Measurements from ENCODE around the gene MAL.

Gene MAL

DNA sequence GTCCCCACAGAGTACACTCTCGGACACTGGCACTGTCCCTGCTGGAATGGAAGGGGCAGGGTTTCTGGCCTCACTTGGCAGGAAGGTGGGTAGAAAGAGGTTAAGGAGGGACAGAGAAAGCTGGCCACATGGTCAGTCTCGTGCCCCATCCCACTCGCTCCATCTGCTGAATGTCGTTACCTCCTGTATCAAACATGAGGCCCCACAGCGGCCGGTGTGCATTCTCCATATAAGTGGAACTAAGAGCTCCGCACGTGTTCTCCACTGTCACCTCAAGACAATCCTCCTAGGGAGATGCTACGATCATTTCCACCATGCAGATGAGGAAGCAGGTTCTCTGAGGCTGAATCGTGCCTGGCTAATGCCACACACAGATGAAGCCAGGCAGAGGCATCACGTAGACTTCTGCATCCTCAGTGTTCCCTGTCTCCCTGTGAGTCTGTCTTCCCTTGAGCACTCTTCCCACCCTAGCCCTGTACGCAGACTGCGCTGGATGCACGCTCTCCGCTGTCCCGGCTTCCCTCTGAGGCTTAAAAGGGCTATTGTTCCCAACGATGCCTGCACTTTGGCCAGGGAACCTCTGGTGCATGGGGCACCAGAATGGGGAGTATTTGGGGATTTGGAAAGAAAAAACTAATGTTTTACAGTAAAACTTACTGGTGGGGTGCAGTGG, 35.1 kb downstream of the MAL start:
- DNase-seq: peak in 20 of 51 donors; percentile 23 to 74 (median 48)

- no peak for DNase-seq
Measured at GRCh38 chr2:95061119-95061512, 35.6 kb downstream of the MAL start.

- no peak for DNase-seq
Measured at GRCh38 chr2:95061601-95062183, 36.2 kb downstream of the MAL start.

- no peak for DNase-seq
Measured at GRCh38 chr2:95062242-95063085, 37.0 kb downstream of the MAL start.

- no peak for DNase-seq
Measured at GRCh38 chr2:95063086-95063958, 37.8 kb downstream of the MAL start.

DNA sequence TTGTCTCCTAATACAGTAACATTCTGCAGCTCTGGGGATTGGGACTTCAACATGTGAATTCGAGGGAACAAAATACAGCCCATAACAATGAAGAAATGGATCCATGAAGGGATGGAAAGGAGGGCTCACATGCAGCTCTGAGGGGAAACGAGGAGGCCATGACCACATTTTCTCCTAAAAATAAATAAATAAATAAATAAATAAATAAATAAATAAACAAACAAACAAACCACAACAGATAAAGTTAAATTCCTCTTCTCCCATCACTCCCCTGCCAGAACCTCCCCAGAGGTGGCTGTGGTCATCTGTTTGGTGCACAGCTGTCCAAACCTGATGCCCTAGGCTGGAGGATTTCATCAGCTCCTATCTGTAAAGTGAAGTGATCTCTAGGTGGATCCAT, 42.7 kb downstream of the MAL start:
- DNase-seq: no peak

- no peak for DNase-seq
Measured at GRCh38 chr2:95069465-95069864, 44.0 kb downstream of the MAL start.

DNA sequence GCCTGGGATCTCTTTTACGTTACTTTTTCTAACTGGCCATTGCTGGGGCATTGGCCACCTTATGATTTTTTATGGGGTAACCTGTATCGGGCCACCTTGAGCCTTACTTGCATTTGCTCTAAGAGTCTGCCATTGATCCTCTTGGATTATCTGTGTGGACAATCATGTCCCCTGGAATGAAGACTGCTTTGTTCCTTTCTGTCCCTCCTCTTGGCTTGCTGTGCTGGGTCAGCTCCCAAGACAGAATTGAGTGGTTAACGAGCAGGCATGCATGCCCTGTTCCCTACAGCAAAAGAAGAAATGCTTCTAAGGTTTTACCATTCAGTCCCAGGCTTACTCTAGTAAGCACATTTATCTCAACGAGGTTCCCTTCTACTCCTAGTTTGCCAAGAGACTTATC, 46.3 kb downstream of the MAL start:
- peak in 2 of 51 donors; percentile 44 to 49 for DNase-seq

DNA sequence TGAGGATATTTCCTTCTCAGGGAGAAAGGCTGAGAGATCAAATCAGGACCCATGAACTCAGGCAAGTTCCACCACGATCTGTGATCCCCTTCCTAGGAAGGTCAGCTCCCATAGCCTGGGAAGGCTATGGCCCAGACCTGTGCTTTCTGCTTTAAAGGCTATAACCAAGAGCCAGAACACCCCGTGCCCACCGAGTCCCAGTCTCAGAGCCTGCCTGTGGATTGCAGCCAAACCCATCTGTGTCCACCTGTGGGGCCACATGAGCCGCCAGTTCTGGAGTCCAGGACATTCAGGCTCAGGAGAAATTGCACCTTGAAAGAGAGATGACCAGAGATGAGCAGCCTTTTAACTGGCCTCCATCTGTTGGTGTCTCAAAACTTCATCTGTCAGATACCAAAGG, 46.9 kb downstream of the MAL start:
- DNase-seq: no peak

- DNase-seq: peak in 32 of 51 donors; percentile 40 to 88 (median 73)
Measured at GRCh38 chr2:95073856-95074662, 48.6 kb downstream of the MAL start.

DNA sequence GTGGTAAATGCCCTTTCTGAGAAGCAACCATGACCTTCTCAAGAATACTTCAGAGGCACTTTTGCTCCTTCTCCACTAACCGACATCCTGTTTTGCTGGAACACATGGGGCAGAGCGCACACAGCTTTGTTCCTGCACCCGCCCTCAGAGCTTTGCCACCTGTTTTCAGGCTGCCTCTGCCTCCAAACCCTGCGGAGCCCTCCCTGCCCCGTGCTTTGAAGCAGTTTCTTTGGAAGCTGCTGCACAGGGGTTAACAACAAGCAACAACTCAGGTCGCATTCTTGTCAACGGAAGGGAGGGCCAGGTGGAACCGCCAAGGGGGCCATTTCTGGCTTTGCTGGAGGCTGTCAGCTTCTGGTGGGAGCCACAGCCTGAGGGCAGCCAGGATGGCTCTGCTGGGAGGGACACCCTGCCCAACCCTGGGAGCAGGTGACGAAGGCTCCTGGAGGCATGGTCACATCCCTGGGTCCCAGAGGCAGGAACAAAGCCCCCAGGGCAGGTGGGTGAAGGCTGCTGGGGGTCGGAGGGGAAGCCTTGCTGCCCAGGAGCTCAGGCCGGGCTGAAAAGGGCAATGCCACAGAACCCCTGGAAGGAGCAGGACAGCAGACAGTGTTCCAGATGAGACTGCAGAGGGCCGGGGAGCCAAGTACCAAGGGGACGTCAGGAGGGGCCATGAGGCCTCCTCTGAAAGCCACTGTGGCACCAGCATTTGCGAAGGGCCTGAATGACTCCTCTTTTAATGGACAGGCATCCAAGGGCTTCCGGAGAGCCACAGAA, 49.3 kb downstream of the MAL start:
- DNase-seq: no peak

DNA sequence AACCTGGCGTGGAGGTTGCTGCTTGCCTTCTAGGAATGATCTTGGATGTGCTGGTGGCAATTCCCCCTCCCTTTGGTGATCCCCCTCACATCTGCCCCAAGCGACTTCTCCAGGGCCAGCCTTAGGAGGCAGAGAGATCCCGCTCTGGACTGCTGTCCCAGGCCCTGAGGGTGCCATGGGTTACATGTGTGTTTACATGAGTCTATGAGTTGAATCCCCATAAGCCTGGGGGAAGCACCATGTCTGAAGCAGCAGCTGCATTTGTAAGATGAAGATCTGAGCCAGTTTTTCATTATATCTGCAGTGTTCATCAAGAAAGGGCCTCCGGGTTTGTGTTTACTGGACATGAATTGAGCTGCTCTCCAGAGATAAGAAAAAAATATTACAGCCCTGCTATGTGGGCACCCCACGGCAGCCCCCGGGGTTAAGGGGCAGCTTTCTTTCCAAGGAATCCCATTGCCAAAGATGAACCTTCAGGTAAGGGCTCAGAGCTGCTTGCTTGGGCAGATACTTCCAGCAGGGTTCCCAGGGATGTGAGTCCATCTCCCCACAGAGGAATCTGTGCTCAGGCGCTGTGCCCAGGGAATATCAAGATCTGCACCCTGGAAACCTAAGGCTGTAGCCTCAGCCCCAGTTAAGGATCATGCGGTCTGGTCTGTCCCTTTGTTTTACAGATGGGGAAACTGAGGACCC, 50.1 kb downstream of the MAL start:
- no peak for DNase-seq

GRCh38 chr2:95076705-95077529, 51.4 kb downstream of the MAL start:
- peak in 34 of 51 donors; percentile 44 to 85 (median 66) for DNase-seq

DNA sequence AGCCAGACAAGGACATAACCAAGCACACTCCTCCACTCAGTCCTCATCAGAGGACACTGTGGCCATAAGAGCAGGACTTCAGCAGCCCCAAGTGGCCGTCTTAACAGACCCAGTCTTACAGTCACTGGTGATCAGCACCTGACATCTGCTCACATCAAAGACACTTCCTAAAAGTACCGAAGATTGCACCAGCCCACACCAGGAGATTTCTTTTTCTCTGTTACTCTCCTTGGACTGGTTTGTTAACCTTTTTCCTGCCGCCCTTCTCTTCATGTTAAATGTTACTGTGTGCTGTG, 52.0 kb downstream of the MAL start:
- DNase-seq: peak in 11 of 51 donors; percentile 25 to 56 (median 40)

- DNase-seq: no peak
Measured at GRCh38 chr2:95077861-95078603, 52.5 kb downstream of the MAL start.

DNA sequence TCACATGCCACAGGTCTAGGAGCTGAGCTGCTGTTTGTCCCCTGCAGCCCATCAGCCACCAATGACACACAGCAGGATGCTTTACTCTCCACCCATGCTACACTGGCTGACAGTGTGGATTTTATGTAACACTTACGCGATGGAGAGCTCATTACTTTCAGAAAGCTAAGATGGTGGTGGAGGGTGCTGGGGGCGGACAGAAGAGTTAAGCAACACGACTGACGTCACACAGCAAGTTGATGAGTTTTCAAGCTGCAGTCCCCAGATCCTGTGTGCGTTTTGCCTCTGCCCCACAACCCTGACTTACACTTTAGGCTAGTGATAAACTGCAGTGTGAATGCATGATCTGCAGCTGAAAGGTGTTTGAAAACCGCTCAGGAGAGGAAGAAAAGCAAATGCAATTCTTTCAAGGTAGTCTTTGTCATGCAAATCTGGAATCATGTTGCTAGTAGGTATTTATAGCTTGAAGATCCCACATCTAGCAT, 53.7 kb downstream of the MAL start:
- peak in 1 of 51 donors; percentile 38 for DNase-seq

DNA sequence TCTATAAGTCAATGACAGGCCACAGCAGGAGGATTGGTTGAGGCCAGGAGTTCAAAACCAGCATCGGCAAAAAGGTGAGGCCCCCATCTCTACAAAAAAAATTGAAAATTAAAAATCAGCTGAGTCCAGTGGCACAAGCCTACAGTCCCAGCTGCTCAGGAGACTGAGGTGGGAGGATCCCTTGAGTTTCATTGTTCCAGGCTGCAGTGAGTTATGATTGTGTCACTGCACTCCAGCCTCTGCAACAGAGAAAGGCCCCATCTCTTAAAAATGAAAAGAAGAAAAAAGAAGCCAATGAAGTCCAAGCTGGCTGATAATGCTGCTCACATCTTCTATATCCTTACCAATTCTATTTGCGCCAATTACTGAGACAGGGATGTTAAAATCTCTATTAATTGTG, 57.0 kb downstream of the MAL start:
- DNase-seq: no peak

DNA sequence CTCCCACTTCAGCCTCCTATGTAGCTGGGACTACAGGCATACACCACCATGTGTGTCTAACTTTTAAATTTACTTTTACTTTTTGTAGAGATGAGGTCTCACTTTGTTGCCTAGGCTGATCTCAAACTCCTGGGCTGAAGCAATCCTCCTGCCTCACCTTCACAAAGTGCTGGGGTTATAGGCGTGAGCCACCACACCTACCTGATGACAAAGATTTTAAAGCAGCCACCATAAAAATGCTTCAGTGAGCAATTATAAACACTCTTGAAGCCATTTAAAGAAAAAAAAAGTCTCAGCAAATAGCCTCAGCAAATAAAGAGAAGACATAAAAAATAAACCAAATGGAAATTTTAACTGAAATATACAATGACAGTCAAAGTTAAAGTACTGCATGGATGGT, 60.5 kb downstream of the MAL start:
- DNase-seq: no peak
